Keratinocyte (primary cell): ENCODE data around the gene PIEZO1.

Experiments
- CTCF ChIP-seq, 3 experiments: IDR thresholded peaks in 1 of 3; conservative IDR thresholded peaks in 1 of 3; optimal IDR thresholded peaks in 1 of 3; 2 replicates in 2 of 3; 3 replicates in 1 of 3; pipeline versions ENCODE3 to v1.5.1; 2011; ENCODE audit warnings: low read length in 3 of 3, mild to moderate bottlenecking in 3 of 3, moderate library complexity in 2 of 3, control low read depth in 1 of 3, inconsistent platforms in 1 of 3; ENCODE audit not compliant: insufficient read depth in 2 of 3; ENCODE audit errors: extremely low read depth in 1 of 3
- EZH2 ChIP-seq: IDR thresholded peaks from one replicate; pipeline ENCODE4 v1.6.1; 2012; ENCODE audit warnings: inconsistent platforms, mild to moderate bottlenecking, low read length, moderate library complexity

DNA sequence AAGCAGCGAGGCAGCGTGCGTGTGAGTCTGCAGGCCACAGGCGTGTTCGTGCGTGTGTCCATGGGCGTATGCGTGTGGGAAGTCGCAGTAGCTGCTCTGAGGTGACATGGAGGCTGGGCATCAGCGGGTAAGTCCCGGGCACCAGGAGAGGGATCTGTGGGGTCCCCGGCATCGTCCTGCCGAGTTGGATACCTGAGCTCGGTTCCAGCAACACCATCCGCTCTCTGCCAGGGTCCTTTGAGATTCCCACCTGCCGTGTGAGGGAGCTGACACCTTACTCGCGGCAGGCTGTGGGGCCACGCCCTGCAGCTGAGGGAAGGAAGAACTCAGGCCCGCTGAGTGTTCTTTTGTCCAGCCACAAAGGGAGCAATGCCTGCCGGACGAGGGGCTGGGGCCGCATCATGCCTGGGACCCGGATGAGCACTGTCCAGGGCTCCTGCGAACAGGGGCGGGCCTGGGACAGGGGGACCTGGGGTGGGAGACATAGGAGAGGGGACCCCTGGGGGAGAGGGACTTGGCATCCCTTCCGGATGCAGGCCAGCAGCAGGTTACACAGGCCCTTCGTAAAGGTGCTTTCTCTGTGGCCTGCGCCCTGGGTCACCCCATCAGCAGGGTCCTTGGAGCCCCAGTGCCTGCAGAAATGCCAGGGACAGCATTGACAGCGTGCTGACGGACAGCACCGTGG is 93.7 kb downstream of the PIEZO1 start:
- no peak for TF ChIP-seq CTCF (optimal IDR thresholded peaks at IDR 0.05 in 1 of 3, IDR thresholded peaks at IDR 0.05 in 1 of 3, conservative IDR thresholded peaks at IDR 0.05 in 1 of 3; ENCODE audit: extremely low read depth in 1 of 3, insufficient read depth in 2 of 3, low read length in 3 of 3)
- no peak for TF ChIP-seq EZH2
